Ishikawa (cell line): ENCODE data around the gene DAB2.

ENCODE experiments used
- CEBPB ChIP-seq: IDR thresholded peaks from 2 replicates; pipeline ENCODE4 v1.6.1; 2012
- CREB1 ChIP-seq: IDR thresholded peaks from 2 replicates; pipeline ENCODE4 v1.6.1; 2012; ENCODE audit warnings: low read depth
- EGR1 ChIP-seq: IDR thresholded peaks from 2 replicates; pipeline ENCODE4 v1.6.1; 2012
- EP300 ChIP-seq: IDR thresholded peaks from 2 replicates; pipeline ENCODE4 v1.6.1; 2012; ENCODE audit warnings: borderline replicate concordance
- FOXM1 ChIP-seq: IDR thresholded peaks from 2 replicates; pipeline ENCODE4 v1.6.1; 2012; ENCODE audit warnings: low read depth, borderline replicate concordance
- NFIC ChIP-seq: IDR thresholded peaks from 2 replicates; pipeline ENCODE4 v1.6.1; 2012
- RAD21 ChIP-seq: IDR thresholded peaks from 2 replicates; pipeline ENCODE4 v1.6.1; 2012; ENCODE audit warnings: low read depth
- REST ChIP-seq: IDR thresholded peaks from 2 replicates; pipeline ENCODE4 v1.6.1; 2012; ENCODE audit warnings: low read depth, mild to moderate bottlenecking
- TAF1 ChIP-seq: IDR thresholded peaks from 2 replicates; pipeline ENCODE4 v1.6.1; 2012; ENCODE audit warnings: low read depth, mild to moderate bottlenecking
- TCF12 ChIP-seq: IDR thresholded peaks from 2 replicates; pipeline ENCODE4 v1.6.1; 2012; ENCODE audit warnings: low read depth
- TEAD4 ChIP-seq: IDR thresholded peaks from 2 replicates; pipeline ENCODE4 v1.6.1; 2012
- USF1 ChIP-seq: IDR thresholded peaks from 2 replicates; pipeline ENCODE4 v1.6.1; 2012
- YY1 ChIP-seq: IDR thresholded peaks from 2 replicates; pipeline ENCODE4 v1.6.1; 2012; ENCODE audit warnings: low read depth
- ZBTB7A ChIP-seq: IDR thresholded peaks from 2 replicates; pipeline ENCODE4 v1.6.1; 2012; ENCODE audit warnings: low read depth
- TF ChIP-seq, protein P1 (sequence below): IDR thresholded peaks from 2 replicates; pipeline ENCODE4 v1.6.1; 2012

The DAB2 gene

DNA sequence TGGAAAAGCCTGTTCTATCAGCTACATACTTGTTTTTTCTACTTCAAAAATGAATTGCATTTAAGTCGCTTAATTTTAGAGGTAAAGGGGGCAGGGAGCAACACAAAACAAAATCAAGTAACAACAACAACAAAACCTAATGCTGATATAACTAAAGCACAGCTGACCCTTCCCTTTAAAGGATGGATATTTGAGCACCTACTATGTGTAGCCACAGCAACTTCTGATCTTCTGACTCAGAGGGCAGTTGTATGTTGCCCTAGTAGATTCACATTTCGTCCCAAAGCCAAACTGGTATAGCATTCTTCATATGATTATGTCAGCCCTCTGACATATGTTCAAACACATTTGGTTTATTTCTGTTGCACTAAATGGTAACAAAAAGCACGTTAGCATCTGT lies 6.8 kb downstream of the DAB2 start:
- TF ChIP-seq, protein P1, sequence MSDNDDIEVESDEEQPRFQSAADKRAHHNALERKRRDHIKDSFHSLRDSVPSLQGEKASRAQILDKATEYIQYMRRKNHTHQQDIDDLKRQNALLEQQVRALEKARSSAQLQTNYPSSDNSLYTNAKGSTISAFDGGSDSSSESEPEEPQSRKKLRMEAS = no peak
- TF ChIP-seq YY1 = no peak
- TF ChIP-seq CREB1 = no peak

DNA sequence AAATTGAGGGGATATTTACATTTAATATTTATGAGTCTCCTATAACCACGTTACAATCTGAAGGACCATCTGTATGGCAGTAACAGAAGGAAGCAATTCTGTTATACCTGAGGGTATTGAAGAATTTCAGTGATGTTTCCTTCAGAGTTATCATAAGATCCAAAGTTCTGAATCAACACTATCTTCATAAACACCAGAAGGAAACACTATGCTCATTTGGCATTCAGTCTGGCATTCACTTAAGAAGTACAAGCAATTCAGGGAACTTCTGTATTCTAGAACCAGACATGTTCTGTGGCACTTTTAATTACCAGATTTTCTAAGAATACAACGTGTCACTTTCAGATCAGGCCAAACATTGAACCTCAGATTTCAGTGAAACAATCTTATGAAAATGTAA lies 9.6 kb downstream of the DAB2 start:
- TF ChIP-seq REST (no peak), ZBTB7A (no peak)

GRCh38 chr5:39414426-39414825 lies 10.4 kb downstream of the DAB2 start:
- TF ChIP-seq YY1 (no peak), CREB1 (no peak), TAF1 (no peak), RAD21 (no peak), EP300 (no peak), USF1 (no peak), REST (no peak), TCF12 (no peak), FOXM1 (no peak), TEAD4 (no peak), CEBPB (no peak), ZBTB7A (no peak), EGR1 (no peak), NFIC (no peak)
- TF ChIP-seq, protein P1 = no peak

- no peak for TF ChIP-seq REST
- TF ChIP-seq ZBTB7A = no peak
- no peak for TF ChIP-seq RAD21
- TF ChIP-seq CEBPB = no peak
- no peak for TF ChIP-seq TAF1
- TF ChIP-seq TEAD4 = no peak
- no peak for TF ChIP-seq EP300
- TF ChIP-seq YY1 = no peak
- no peak for TF ChIP-seq CREB1
- TF ChIP-seq EGR1 = no peak
- TF ChIP-seq TCF12 = no peak
- TF ChIP-seq FOXM1 = no peak
- no peak for TF ChIP-seq USF1
- TF ChIP-seq, protein P1 = no peak
- TF ChIP-seq NFIC = no peak
Observed at GRCh38 chr5:39413771-39414170, 11.0 kb downstream of the DAB2 start.

DNA sequence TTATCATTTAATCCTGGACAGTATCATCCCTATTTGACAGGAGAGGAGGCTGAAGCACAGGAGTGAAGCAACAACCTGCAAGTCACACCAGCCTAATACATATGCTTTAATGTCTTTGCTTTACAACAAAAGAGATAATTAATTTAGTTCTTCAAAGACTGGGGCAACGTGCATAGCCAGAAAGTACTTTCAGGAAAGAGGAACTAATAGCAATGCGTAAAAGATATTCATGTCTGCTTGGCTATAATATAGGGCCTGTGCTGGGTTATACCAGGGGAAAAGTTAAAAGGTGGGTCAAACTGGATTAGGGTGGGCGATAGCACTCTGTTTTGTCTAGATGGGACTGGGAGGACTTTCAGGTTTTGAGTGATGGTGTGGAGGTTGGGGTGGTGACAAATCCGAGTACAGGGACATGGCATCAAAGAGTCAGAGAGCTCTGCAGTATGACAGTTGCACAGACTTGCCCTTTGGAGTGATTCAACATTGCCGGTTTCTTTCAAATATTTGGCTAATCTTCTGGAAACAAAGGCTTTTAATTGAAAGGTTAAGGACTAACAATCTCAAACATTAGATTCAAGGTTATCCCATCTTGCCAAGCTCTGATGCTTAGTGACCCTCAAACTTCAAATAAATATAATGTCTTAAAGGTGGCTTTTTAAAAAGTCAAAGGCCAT lies 11.9 kb downstream of the DAB2 start:
- TF ChIP-seq EGR1 (no peak), REST (no peak), RAD21 (no peak), TEAD4 (no peak), YY1 (no peak), TAF1 (no peak), CREB1 (no peak), ZBTB7A (no peak), CEBPB (no peak), USF1 (no peak), FOXM1 (no peak), NFIC (no peak), EP300 (no peak), TCF12 (no peak)
- TF ChIP-seq, protein P1 = no peak
